ENCODE results near the gene AFF3.
A peak's percentile ranks its signal among the peaks of the same experiment; 100 is the strongest.

AFF3 gene

GRCh38 chr2:99808361-99809200, 333.8 kb downstream of the AFF3 start:
- DNase-seq (ENCODE audit: low spot score), result no peak
- FAIRE-seq, result no peak

- FAIRE-seq (peak; percentile 80), DNase-seq (ENCODE audit: low spot score) (peak; percentile 84)
These were observed 335.6 kb downstream of the AFF3 start for GRCh38 chr2:99806758-99807157.

- DNase-seq (ENCODE audit: low spot score), result no peak
- FAIRE-seq, result no peak
These were observed 336.4 kb downstream of the AFF3 start for GRCh38 chr2:99805930-99806476.

- FAIRE-seq (no peak), DNase-seq (ENCODE audit: low spot score) (no peak)
These were observed 338.5 kb downstream of the AFF3 start for GRCh38 chr2:99803846-99804245.

- DNase-seq (ENCODE audit: low spot score), result no peak
- no peak for FAIRE-seq
These were observed 339.7 kb downstream of the AFF3 start for GRCh38 chr2:99802734-99803133.

- DNase-seq (ENCODE audit: low spot score), result no peak
- FAIRE-seq, result no peak
These were observed 341.0 kb downstream of the AFF3 start for GRCh38 chr2:99801327-99801901.

GRCh38 chr2:99797475-99797874, 344.9 kb downstream of the AFF3 start:
- FAIRE-seq (no peak), DNase-seq (ENCODE audit: low spot score) (no peak)

- DNase-seq (ENCODE audit: low spot score) (no peak), FAIRE-seq (no peak)
These were observed 348.0 kb downstream of the AFF3 start for GRCh38 chr2:99794414-99794813.

- no peak for DNase-seq (ENCODE audit: low spot score)
- no peak for FAIRE-seq
These were observed 349.4 kb downstream of the AFF3 start for GRCh38 chr2:99793022-99793421.

- no peak for FAIRE-seq
- DNase-seq (ENCODE audit: low spot score), result no peak
These were observed 352.5 kb downstream of the AFF3 start for GRCh38 chr2:99789849-99790248.

GRCh38 chr2:99787769-99788382, 354.5 kb downstream of the AFF3 start:
- FAIRE-seq (no peak), DNase-seq (ENCODE audit: low spot score) (no peak)

GRCh38 chr2:99786636-99787390, 355.6 kb downstream of the AFF3 start:
- DNase-seq (ENCODE audit: low spot score) (no peak), FAIRE-seq (no peak)

- FAIRE-seq (no peak), DNase-seq (ENCODE audit: low spot score) (no peak)
These were observed 357.4 kb downstream of the AFF3 start for GRCh38 chr2:99784946-99785345.

GRCh38 chr2:99784282-99784681, 358.1 kb downstream of the AFF3 start:
- no peak for FAIRE-seq

GRCh38 chr2:99780276-99780675, 362.1 kb downstream of the AFF3 start:
- no peak for DNase-seq (ENCODE audit: low spot score)
- no peak for FAIRE-seq

More at GRCh38 chr2:99784282-99784681, 358.1 kb downstream of the AFF3 start:
- DNase-seq (ENCODE audit: low spot score), result no peak

- DNase-seq (ENCODE audit: low spot score), result no peak
- FAIRE-seq, result no peak
These were observed 363.1 kb downstream of the AFF3 start for GRCh38 chr2:99779276-99779675.

GRCh38 chr2:99777656-99778290, 364.6 kb downstream of the AFF3 start:
- FAIRE-seq, result no peak

GRCh38 chr2:99776906-99777646, 365.3 kb downstream of the AFF3 start:
- FAIRE-seq (no peak), DNase-seq (ENCODE audit: low spot score) (no peak)

More at GRCh38 chr2:99777656-99778290, 364.6 kb downstream of the AFF3 start:
- no peak for DNase-seq (ENCODE audit: low spot score)

- DNase-seq (ENCODE audit: low spot score) (no peak), FAIRE-seq (no peak)
These were observed 366.0 kb downstream of the AFF3 start for GRCh38 chr2:99776206-99776905.

GRCh38 chr2:99775585-99775984, 366.8 kb downstream of the AFF3 start:
- peak; percentile 29 for DNase-seq (ENCODE audit: low spot score)
- FAIRE-seq, result no peak
